HG03520 (cell line): ENCODE measurements around the gene GJB3.
"Not testable (repeated sequence)": the region's sequence is repeated elsewhere in the genome, so short reads cannot be mapped to it uniquely, and the experiment has no call there.

Experiments used
- ATAC-seq: cut with Tn5 transposase; IDR thresholded peaks from one replicate; pipeline ENCODE4 v1.9.1; 2021; ENCODE audit warnings: mild to moderate bottlenecking, moderate library complexity; ENCODE audit not compliant: unreplicated experiment

Gene GJB3

DNA sequence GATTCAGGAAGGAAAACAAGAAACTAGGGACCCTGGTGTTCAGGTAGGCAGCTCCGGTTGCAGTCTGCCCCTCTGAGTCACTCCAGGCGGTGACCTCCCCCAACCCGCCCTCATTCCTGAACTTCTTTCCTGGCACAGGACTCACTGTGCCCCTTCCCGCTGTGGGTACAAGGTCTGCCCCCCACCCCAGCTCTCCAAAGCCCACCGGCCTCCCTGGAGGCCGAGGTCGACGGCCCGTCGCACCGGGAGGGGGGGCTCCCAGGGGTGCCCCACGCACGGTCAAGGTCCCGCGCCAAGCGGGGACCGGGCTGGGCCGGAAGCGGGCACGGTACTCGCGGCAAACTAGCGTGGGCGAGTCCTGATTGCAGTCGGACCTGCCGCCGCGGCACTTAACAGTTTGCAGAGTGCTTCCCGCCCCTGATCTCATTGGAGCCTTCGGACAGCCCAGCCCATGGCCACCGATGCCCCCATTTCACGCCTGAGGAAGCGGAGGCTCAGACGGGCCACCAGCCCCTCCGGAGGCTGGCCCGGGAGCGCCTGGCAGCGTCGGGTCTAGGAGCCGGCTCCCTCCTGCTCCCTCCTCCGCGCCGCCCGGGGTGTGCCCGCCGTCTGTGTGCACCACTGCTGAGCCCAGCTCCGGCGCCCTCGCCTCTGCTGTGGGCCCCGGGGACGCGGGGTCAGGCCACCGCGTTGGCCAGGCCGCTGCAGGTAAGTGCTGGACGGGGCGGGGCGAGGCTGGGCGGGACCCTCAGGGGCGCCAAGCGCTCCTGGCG is at the start of gene GJB3:
TSS of gene GJB3 (plus strand) at position 144 of the 773 bp plus-strand sequence. CDS start 3,549 bp downstream, outside the sequence.
- no peak for ATAC-seq

DNA sequence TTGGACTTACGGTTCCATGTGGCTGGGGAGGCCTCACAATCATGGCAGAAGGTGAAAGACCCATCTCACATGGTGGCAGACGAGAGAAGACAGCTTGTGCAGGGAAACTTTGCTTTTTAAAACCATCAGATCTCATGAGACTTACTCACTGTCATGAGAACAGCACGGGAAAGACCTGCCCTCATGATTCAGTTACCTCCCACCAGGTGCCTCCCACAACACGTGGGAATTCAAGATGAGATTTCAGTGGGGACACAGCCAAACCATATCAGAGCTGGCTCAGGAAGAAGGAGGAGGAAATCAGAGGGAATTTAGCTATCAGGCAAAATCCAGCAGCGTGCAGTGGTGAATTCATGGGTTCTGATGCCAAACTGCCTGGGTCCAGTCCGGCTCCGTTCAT is 48.2 kb upstream of the GJB3 start:
- ATAC-seq = not testable (repeated sequence)

- no peak for ATAC-seq
Measured at GRCh38 chr1:34736692-34737091, 44.3 kb upstream of the GJB3 start.

DNA sequence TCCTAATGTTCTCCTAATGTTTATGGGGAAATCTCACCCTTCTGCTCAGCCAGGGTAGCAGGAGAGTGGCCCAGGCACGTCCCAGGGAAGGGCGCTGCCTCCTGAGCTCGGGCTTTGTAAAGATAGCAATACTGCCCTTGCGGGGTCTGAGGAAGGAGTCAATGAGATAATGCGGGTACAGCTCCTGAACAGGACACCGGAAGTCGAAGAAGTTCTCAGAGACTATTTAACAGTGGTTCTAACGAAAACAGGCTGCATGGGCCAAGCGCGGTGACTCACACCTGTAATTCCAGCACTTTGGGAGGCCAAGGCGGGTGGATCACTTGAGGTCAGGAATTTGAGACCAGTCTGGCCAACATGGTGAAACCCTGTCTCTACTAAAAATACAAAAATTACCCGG is 43.8 kb upstream of the GJB3 start:
- ATAC-seq = not testable (repeated sequence)

DNA sequence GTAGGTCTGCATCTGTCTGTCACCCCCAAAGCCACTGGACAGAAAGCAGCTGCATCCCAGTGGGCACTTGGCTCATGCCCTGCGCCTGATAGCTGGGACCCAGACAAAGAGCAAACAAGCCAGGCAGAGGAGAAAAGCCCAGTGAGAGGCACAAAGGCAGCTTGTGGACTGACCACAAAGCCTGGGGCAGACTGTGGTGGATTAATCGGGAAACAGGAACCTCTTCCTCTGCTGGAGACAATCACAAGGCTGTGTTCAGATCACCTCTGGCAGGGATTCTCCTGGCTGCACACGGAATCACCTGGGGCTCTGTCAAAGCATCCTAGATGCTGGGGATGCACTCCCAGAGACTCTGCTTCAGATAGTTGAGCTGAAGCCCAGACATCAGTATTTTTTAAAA is 41.4 kb upstream of the GJB3 start:
- no peak for ATAC-seq

DNA sequence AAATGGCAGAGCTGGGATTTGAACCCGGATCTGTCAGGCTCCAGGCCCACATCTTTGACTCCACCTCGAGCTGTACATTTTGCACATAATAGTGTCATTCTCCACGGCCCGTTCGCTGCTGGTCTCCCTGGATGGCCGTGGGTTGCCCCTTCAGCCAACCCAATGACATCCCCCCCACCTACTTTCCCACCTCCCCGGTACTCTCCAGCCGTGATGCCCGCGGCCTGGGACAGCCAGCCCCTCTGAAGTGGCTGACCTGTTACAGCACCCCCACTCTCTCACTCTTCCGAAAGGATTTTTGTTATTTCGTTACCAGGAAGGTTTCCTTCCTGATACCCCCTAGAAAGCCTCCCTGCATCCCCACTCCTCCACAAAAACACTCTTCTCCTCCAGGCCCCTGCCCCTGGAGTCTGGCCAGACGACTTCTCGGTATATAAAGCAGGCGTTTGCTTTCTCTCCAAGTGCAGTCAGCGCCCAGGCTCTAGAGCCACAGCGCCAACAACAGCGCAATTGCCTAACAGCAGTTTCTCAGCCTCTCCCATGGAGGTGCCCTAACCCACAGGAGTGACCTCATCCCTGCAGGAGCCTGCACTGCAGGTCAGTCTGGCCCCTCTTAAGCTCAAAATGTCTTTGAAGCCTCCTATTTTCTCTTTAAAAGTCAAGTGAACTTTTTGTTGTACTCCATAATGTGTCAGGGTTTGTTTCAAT is 40.7 kb upstream of the GJB3 start:
- no peak for ATAC-seq

- ATAC-seq = no peak
Measured at GRCh38 chr1:34742667-34743270, 38.2 kb upstream of the GJB3 start.

DNA sequence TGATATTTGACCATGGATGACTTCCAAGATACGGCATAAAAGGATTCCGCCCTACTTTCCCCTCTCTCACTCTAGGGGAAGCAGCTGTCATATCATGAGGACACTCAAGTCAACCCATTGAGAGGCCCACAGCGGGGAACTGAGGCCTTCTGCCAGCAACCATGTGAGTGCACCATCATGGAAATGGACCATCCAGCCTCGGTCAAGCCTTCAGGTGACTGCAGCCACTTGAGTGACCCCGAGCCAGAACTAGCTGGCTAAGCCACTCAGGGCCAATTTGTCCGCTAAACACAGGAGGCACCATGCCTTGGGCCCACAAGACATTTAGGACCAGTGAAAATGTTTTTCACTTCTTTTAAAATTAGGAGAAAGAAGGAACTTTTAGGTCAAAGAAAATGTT is 37.2 kb upstream of the GJB3 start:
- no peak for ATAC-seq

DNA sequence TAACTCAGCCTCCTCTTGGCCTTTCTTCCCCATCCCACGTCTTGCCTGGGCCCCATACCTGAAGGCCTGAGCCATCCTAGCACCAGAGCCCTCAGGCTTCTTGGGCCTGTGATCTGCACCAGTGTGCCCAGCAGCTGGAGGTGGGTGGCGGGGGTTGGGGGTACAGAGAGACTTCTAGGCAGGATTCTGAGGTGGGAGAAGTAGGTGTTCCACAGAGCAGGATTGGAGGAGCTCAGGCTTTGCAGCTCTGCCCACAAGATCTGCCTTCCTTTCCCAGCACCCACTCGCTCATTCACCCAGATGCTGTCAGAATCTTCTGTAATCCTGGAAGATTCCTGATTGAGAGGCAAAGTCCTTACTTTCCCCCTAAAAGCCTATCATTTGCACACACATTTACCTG is 36.2 kb upstream of the GJB3 start:
- no peak for ATAC-seq

DNA sequence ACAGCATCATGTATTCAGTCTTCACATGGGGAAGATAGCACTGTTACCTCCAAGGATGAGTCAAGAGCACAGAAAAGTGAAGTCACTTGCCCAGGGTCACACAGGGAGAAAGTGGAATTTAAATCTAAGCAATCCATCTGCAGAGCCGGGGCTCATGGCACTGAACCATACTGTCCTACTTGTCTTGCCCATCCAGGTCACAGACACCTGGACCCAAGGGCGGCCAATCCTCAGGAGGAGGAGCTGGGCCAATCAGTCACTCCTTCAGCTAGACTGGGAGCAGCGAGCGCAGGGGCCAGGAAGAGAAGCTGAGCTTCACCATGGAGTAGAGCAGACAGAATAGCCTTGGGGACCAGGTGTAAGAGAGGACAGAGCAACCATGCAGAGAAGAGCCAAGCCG is 35.3 kb upstream of the GJB3 start:
- no peak for ATAC-seq

DNA sequence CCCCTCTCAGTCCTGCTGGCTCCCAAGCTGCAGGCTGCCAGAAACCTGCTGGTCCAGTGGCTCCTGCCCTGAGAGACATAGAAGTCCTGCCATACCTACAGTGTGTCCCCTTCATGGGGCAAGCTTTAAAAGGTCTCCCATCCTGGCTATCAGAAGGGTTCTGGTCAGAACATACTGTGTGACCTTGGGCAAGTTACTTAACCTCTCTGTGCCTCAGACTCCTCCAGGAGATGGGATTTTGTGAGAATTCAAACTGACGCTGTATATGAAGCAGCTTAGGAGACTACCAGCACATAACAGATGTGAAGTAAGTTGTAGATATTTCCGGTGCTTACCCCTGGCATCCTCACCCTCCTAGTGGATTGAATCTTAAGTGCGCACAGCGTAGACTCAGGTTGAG is 34.9 kb upstream of the GJB3 start:
- no peak for ATAC-seq

DNA sequence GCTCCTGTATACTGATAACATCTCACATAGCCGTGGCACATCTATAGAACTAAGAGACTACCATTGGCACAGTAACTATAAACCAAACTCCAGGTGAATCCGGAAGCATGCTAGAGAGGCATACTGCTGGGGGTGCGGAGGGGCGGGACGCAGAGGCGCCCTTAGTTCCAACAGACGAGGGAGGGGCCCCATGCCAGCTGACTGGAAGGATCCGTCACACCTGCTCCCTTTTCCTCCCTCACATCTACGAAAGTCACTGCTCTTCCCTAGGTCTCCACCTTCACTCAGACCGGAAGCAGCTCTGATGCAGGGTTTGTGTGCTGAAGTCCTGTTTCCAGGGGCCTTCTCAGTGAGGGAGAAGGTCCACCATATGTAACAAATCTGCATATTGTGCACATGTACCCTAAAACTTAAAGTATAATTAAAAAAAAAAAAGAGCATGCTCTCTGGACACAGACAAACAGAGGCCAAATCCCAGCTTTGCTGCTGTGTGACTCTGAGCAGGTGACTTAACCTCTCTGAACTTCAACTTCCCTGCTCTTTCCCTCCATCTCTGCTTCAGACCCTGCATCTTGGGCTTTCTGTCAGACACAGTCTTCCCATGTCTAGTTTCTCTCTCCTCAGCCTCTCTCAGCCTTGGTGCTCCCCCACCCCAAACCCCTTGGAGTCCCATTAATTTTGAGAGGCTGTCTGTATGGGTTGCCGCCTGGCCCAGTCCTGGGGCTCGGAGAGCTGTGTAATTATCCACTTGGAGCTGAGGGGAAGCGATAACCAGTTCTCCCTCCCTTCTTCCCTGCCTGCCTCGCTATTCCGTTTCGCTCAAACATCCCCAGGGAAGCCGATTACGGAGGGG is 34.0 kb upstream of the GJB3 start:
- no peak for ATAC-seq

DNA sequence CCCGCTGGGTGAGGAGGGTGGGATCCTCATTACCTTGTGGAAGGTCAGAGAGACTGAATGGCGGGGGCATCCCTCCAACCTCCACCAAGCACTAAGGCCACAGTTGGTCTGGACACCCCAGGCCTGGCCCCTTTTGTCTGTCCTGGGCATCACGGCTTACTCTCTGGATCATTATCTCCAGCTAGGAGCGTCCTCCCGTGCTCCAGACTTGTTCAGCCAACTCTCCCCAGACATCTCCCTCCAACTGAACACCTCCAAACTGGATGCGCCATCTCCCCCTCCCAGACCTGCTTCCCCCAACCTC is 33.4 kb upstream of the GJB3 start:
- ATAC-seq = no peak

DNA sequence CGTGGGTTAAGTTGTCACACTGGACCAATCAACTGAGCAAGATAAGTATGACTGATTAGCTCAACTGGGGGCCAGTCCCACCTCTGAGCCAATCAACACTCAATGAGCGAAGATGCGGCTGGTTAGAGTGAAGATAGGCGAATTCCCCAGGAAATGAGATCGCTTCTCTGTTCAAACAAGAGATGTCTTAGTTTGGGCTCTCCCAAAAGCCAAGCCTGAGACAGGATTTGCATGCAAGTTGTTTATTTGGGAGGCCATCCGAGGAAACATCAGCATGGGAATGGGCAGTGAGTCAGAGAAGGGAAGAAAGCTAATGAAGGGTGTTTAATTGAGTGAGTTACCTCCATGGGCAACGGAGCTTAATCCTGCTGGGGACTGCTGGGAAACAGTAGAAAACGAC is 31.0 kb upstream of the GJB3 start:
- ATAC-seq = no peak

- ATAC-seq = no peak
Measured at GRCh38 chr1:34750610-34751009, 30.4 kb upstream of the GJB3 start.

DNA sequence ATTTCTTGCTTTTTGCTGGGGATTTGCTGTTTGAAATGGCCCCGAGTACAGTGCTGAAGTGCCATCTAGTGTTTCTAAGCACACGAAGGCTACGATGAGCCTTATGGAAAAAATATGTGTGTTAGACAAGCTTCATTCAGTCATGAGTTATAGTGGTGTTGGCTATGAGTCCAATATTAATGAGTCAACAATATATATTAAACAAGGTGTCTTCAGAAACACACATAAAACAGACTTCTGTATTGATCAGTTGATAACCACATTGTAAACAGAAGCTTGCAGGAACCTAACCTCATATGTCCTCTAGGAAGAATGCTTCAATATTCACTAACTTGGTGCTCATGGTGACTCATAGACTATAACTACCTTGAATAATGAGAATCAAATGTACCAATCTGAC is 27.9 kb upstream of the GJB3 start:
- ATAC-seq = no peak

GRCh38 chr1:34754964-34755637 is 25.9 kb upstream of the GJB3 start, which contains the start of gene GJB5:
GJB5 (plus strand) TSS chr1:34755047; CDS start chr1:34757331, 2,284 bp downstream.
- ATAC-seq = no peak

DNA sequence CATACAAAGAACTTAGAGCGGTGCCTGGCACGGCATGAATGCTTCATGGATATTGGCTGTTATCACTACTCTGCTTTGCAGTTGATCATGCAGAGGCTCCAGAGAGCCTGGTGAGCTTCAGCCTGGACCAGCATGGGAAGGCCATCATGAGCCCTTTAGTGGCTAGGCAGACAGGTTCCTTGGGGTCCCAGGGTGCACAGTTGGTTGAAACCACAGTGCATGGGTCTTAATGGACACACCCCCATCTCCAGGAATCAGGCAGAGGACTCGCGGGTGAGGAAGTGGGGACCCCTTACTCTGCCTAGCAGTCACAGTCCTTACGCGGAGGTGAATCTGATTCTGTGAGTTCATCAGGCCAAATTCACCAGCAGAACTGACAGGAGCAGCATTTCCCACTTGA is 25.1 kb upstream of the GJB3 start:
- no peak for ATAC-seq

- no peak for ATAC-seq
Measured at GRCh38 chr1:34757386-34757785, 23.6 kb upstream of the GJB3 start.

DNA sequence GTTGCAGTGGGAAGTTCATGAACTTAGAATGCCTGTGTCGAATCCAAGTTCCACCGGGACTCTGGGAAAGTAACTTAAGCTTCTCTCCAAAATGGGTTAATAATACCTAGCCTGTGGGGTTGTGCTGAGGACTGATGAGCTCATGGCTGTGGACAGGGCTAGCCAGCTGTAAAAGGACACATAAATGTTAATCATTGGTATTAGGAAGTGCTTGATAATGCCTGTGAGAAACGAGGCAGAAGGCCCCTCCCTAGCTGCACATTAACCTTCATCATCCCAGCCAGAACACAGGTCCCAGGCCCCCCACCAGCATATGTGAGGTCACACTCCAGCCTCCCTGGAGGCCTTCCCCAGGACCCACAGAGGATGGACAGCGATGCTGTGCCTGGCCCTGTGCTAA is 22.3 kb upstream of the GJB3 start:
- ATAC-seq = no peak
